GM13977 (cell line): ENCODE measurements around the gene FOXO1.

Experiments
- DNase-seq: peaks from one replicate; pipeline ENCODE4 v3.0.0; 2012; ENCODE audit warnings: low spot score
- in situ Hi-C: fragments of 300-500 bp; cut with MboI; formaldehyde crosslinking; loops from one replicate; pipeline ENCODE4 v1.12.0; 2022; ENCODE audit warnings: low sequenced_read_pairs, low pct_unique_long_range_greater_than_20kb, mixed read lengths, inconsistent platforms; ENCODE audit not compliant: unreplicated experiment
- TF ChIP-seq, protein P1 (sequence below): IDR thresholded peaks from 2 replicates; pipeline ENCODE4 v1.5.1; 2012; ENCODE audit warnings: mild to moderate bottlenecking, control low read depth; ENCODE audit not compliant: insufficient read depth; ENCODE audit errors: extremely low read depth, missing control alignments

Gene FOXO1

GRCh38 chr13:40540328-40541044 lies 126.0 kb downstream of the FOXO1 start:
- TF ChIP-seq, protein P1, sequence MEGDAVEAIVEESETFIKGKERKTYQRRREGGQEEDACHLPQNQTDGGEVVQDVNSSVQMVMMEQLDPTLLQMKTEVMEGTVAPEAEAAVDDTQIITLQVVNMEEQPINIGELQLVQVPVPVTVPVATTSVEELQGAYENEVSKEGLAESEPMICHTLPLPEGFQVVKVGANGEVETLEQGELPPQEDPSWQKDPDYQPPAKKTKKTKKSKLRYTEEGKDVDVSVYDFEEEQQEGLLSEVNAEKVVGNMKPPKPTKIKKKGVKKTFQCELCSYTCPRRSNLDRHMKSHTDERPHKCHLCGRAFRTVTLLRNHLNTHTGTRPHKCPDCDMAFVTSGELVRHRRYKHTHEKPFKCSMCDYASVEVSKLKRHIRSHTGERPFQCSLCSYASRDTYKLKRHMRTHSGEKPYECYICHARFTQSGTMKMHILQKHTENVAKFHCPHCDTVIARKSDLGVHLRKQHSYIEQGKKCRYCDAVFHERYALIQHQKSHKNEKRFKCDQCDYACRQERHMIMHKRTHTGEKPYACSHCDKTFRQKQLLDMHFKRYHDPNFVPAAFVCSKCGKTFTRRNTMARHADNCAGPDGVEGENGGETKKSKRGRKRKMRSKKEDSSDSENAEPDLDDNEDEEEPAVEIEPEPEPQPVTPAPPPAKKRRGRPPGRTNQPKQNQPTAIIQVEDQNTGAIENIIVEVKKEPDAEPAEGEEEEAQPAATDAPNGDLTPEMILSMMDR = no peak
- in situ Hi-C loops = no loop called here
- DNase-seq = no peak

DNA sequence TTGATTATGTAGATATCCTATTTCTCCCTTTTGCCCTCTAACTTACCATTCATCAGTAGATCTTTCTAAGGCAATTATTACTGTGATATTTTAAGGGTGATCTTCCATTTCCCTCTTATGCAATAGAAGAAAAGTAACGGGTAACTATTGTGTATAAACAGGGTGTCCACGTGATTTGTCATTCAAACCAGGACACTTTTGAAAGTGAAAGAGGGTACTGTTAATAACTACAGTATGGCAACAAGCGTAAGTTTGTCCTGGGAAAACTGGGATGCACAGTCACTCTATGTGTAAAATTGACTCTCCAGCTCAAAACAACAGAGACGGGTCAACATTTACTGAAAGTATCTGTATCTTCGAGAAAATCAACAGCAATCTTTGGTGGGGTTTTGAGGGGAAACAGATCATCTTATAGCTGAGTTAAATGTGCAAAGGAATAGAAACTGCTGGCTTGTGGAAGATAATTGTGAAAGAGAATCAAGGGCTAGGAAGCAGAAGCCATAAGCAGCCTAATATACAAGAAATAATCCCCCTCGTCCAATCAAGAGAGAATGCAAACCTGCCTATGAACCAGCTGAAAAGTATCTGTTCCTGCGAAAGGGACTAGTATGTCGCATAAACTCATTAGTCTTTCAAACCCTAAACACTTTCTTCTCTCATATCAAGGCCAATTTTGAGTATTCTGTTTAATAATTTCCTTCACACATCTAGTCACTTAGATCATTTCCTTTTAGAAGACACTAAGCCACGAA lies 126.7 kb downstream of the FOXO1 start:
- TF ChIP-seq, protein P1 = no peak
- no peak for DNase-seq
- in situ Hi-C loops = no loop called here

GRCh38 chr13:40537146-40537895 lies 129.1 kb downstream of the FOXO1 start:
- in situ Hi-C loops = no loop called here
- no peak for DNase-seq
- TF ChIP-seq, protein P1 = no peak

GRCh38 chr13:40536443-40537113 lies 129.9 kb downstream of the FOXO1 start:
- no peak for DNase-seq
- in situ Hi-C loops = no loop called here

DNA sequence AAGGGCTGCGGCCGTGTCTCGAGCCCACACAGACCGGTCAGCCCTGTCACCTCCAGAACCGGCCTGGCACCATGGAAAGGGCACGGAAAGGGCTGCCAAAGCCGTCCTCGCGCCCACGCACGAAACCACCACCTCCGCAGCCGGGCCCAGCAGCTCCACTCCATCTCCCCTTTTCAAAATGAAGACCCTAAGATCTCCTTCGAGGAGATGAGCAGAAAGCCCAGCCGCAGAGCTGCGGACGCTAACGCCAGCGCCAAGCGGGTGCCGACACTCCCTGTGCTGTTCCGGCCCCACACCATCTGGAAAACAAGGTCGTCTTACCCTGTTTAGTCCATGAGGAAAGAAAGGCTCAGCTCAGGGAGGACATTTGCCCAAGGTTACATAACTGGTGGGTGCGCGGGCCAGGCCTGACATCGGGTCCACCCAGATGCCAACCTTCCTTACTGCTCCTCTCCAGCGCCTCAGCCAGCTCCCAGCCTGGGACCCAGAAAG lies 131.1 kb downstream of the FOXO1 start:
- in situ Hi-C loops = no loop called here
- TF ChIP-seq, protein P1 = no peak
- no peak for DNase-seq

More at GRCh38 chr13:40536443-40537113, 129.9 kb downstream of the FOXO1 start:
- TF ChIP-seq, protein P1 = no peak

- DNase-seq = no peak
- in situ Hi-C loops = no loop called here
- TF ChIP-seq, protein P1 = no peak
Observed at GRCh38 chr13:40534456-40534855, 132.0 kb downstream of the FOXO1 start.
